GM12878 (cell line): Measurements from ENCODE around the gene ACACB.

ENCODE experiments used
- CEBPB ChIP-seq, 2 experiments: fragments of 150-350 bp in 1 of 2; IDR thresholded peaks; 2 replicates each; pipeline ENCODE4 v1.6.1; 2012 to 2014; ENCODE audit warnings: low read depth in 2 of 2, low read length in 2 of 2, borderline replicate concordance in 1 of 2, inconsistent platforms in 1 of 2
- CHD2 ChIP-seq: IDR thresholded peaks from 2 replicates; pipeline ENCODE4 v1.6.1; 2011; ENCODE audit warnings: low read depth, low read length, improper control_type of control experiment, borderline replicate concordance
- MTA2 ChIP-seq: fragments of 450-650 bp; IDR thresholded peaks from 2 replicates; pipeline ENCODE4 v1.6.1; 2016; ENCODE audit warnings: low read depth, mild to moderate bottlenecking, moderate library complexity
- POLR2A ChIP-seq: IDR thresholded peaks from 2 replicates; pipeline ENCODE4 v1.6.1; 2011; ENCODE audit warnings: low read depth, mild to moderate bottlenecking, low read length
- RCOR1 ChIP-seq: conservative IDR thresholded peaks from 2 replicates; pipeline ENCODE4 v1.6.1; 2012; ENCODE audit warnings: low read depth, low read length, improper control_type of control experiment
- RFX5 ChIP-seq: IDR thresholded peaks from 2 replicates; pipeline ENCODE4 v1.6.1; 2011; ENCODE audit warnings: low read depth, low read length, improper control_type of control experiment
- ZZZ3 ChIP-seq: IDR thresholded peaks from 2 replicates; pipeline ENCODE4 v1.6.1; 2011; ENCODE audit warnings: low read depth; ENCODE audit not compliant: control insufficient read depth, insufficient read length
- TF ChIP-seq, protein P1 (sequence below): IDR thresholded peaks from 2 replicates; pipeline ENCODE4 v1.6.1; 2012; ENCODE audit warnings: mild to moderate bottlenecking, low read depth, low read length
- TF ChIP-seq, protein P2 (sequence below), 3 experiments: IDR thresholded peaks in 2 of 3; conservative IDR thresholded peaks in 1 of 3; 2 replicates each; pipeline ENCODE4 v1.5.1; 2011; ENCODE audit warnings: low read depth in 3 of 3, low read length in 3 of 3, mild to moderate bottlenecking in 3 of 3, control low read depth in 2 of 3, moderate library complexity in 2 of 3, inconsistent platforms in 1 of 3, mixed read lengths in 1 of 3; ENCODE audit not compliant: control insufficient read depth in 2 of 3, insufficient read depth in 1 of 3; ENCODE audit errors: extremely low read depth in 1 of 3

DNA sequence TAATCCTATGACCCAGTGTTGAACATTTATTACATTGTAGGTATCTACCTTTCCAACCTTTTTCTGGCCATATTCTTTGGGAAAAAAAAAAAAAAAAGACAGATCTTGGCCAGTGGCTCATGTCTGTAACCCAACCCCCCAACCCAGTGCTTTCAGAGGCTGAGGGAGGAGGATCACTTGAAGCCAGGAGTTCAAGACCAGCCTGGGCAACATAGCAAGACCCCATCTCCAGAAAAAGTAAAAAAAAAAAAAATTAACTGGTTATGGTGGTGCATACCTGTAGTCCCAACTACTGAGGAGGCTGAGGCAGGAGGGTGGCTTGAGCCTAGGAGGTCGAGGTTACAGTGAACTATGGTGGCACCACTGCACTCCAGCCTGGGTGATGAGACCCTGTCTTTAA, 58.1 kb downstream of the ACACB start:
- TF ChIP-seq, protein P1, sequence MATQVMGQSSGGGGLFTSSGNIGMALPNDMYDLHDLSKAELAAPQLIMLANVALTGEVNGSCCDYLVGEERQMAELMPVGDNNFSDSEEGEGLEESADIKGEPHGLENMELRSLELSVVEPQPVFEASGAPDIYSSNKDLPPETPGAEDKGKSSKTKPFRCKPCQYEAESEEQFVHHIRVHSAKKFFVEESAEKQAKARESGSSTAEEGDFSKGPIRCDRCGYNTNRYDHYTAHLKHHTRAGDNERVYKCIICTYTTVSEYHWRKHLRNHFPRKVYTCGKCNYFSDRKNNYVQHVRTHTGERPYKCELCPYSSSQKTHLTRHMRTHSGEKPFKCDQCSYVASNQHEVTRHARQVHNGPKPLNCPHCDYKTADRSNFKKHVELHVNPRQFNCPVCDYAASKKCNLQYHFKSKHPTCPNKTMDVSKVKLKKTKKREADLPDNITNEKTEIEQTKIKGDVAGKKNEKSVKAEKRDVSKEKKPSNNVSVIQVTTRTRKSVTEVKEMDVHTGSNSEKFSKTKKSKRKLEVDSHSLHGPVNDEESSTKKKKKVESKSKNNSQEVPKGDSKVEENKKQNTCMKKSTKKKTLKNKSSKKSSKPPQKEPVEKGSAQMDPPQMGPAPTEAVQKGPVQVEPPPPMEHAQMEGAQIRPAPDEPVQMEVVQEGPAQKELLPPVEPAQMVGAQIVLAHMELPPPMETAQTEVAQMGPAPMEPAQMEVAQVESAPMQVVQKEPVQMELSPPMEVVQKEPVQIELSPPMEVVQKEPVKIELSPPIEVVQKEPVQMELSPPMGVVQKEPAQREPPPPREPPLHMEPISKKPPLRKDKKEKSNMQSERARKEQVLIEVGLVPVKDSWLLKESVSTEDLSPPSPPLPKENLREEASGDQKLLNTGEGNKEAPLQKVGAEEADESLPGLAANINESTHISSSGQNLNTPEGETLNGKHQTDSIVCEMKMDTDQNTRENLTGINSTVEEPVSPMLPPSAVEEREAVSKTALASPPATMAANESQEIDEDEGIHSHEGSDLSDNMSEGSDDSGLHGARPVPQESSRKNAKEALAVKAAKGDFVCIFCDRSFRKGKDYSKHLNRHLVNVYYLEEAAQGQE, result no peak
- TF ChIP-seq, protein P2, sequence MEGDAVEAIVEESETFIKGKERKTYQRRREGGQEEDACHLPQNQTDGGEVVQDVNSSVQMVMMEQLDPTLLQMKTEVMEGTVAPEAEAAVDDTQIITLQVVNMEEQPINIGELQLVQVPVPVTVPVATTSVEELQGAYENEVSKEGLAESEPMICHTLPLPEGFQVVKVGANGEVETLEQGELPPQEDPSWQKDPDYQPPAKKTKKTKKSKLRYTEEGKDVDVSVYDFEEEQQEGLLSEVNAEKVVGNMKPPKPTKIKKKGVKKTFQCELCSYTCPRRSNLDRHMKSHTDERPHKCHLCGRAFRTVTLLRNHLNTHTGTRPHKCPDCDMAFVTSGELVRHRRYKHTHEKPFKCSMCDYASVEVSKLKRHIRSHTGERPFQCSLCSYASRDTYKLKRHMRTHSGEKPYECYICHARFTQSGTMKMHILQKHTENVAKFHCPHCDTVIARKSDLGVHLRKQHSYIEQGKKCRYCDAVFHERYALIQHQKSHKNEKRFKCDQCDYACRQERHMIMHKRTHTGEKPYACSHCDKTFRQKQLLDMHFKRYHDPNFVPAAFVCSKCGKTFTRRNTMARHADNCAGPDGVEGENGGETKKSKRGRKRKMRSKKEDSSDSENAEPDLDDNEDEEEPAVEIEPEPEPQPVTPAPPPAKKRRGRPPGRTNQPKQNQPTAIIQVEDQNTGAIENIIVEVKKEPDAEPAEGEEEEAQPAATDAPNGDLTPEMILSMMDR (IDR thresholded peaks at IDR 0.05 in 2 of 3, conservative IDR thresholded peaks at IDR 0.05 in 1 of 3; ENCODE audit: control insufficient read depth in 2 of 3, extremely low read depth in 1 of 3, insufficient read depth in 1 of 3, low read depth in 3 of 3, low read length in 3 of 3), result no peak
- TF ChIP-seq POLR2A (no peak), CEBPB (IDR thresholded peaks at IDR 0.05; ENCODE audit: borderline replicate concordance in 1 of 2, low read depth in 2 of 2, low read length in 2 of 2) (no peak), MTA2 (no peak), ZZZ3 (no peak), CHD2 (no peak), RFX5 (no peak), RCOR1 (no peak)
